NCI-H82 treated with DMSO at 0.1 percent for 48 hours (cell line): ENCODE results near the gene MAML2.
A peak's percentile ranks its signal among the peaks of the same experiment; 100 is the strongest.

Experiments
- DNase-seq: peaks from one replicate; lab custom pipeline; 2025; ENCODE audit not compliant: unreplicated experiment; lab: John Stamatoyannopoulos, UW

The MAML2 gene

DNA sequence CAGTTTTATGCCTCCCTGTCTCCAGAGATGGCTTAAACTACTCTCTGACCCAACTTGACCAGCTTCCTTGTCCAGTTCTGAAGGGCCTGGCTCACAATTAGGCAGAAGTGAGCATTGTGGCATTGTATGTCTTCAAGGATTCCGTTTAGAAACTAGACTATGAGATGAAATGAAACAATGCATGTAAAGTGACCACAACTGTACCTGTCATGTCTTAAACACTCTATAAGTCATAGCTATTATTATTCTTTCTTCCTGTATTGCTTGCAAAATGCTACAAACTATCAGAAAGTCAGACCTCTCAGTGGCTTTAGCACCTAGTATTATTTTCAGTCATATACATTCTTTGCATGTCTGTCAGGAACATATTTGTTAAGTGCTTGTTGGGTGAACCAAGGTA lies 291.2 kb downstream of the MAML2 start:
- DNase-seq = no peak

DNA sequence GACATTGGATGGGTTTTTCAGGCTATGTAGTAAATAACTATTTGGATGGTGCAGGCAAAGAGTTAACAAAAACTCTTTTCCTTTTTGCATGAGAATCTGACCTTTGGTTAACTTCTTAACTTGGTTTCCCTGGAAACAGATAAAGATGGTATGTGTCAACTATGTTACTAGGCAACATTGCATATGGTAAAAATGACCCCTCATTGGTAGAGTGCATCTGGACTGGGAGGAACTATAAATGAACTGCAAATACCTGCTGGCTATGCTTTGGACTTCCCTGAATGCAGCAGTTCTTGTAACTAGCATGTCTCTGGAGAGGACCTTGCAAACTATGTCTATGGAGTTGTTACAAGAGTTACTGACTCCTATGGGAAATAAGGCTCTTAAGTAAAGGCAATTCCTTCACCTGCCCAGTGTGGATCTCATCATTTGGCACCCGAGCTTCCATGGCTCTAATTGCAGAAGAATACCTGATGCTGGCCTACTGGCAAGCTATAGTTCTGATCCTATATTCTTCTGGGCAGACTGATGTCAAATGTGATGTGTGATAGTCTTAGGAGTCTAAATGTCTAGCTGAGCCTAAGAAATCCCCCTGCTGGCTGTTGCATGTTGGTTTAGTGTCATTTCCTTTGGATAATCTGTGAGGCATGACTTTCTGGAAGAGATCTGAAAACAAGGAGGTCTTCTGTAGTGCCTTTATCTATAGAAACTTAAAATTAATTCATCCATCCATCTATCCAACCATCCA lies 292.4 kb downstream of the MAML2 start:
- no peak for DNase-seq

DNA sequence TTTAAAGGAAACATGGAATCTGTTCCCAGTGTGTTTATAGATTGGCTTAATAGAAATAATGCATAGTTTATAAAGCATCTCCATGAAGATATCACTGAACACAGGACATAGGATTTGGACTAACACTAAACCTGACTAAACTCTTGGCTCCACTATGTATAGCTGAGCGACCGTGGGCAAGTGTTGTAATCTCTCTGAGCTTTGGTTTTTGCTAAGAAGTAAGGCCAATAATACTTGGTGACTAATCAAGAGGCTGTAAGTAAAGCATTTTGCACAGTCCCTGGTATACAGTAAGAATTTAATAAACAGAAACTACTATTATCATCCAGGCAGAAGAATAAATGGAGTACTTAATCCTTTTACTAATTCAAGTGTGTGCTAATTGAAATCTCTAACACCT lies 293.6 kb downstream of the MAML2 start:
- no peak for DNase-seq

DNA sequence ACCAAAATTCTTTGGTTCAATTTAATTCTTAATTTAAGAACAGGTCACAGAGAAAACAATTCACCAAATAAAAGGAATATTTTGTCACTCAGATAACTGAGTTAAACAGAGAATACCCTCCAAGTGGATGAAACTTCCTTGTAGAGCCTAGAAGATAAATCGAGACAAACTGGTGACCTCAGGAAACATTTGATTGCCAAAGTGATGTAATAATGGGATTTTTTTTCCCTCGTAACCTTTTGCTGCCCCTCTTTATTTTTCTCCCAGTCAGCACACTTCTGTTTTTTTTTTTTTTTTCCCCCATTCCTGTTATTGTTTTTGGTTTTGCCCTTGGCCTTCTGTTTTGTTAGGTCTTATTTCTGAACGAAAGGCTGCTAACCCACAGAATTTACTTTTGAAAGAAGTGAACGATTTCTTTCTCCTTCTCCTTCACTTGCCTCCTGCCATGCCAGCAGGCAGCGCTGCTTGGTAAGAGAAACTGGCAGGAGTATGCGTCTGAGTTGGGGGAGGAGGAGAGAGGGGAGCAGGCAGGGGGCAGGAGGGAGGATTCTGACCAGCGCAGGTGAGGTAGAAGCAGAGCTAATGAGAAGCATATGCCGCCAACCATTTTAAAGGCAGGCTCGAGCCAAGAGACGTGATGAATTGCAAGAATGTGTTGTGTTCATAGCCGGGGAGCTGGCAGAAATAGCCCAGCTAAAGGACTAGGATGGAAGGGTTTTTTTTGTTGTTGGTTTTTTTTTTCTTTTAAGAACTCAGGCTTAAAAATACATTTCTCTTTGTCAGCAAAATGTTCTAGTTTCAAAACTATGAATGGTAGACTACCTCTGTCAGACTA lies 297.2 kb downstream of the MAML2 start:
- no peak for DNase-seq

GRCh38 chr11:96044747-96045146 lies 298.2 kb downstream of the MAML2 start:
- no peak for DNase-seq

DNA sequence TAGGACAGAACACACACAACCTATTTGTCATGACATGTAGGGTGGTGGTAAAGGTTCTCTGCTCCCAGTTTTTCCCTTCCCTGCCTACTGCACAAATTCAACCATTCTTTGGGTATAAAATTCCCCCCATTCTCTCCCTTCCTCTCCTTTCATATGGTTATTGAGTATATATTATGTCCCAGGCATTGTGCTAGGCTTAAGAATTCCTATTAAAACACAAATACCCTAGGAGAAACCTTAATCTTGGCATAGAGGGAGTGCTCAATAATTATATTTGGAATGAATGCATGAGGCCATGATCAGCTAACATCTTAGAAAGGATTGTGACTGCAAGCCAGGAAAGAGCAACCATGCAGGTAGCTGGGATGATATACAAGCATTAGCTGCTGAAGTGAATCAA lies 298.7 kb downstream of the MAML2 start:
- DNase-seq = no peak

DNA sequence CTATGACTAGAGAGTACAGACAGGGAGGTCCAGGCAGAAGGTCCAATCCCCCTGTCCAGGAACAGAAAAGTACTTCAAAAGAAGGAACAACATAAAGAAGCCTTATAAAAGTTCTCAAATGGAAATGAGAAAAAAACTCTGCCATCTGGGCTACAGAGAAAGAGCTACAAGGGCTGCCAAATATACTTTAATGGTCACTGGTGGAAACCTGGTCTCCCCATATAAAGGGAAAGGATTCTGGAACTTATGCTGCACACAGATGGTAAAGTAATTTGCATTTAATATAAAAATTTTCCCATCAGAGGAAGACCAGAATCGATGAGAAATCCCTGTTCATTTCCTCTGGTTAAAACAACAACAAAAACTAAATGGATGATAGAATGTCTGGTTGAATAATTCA lies 299.7 kb downstream of the MAML2 start:
- DNase-seq = no peak

DNA sequence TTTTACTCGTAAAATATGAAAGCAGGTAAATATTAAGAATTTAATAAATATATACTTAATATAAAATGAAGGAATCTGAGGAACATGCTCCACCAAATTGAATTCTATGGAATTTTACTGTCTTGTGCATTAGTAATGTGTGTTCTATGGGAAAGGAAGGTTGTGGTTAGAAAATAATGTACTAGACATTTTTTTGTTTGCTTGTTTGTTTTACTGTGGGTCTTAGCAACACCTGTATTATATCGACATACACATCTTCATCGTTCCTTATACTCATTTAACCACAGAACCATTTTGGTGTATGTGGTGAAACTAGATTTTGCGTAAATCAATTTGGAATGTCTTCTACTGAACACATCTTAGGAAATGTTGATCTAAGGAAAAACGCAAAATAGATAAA lies 304.9 kb downstream of the MAML2 start:
- DNase-seq = no peak

- DNase-seq = no peak
Observed at GRCh38 chr11:96037405-96037949, 305.5 kb downstream of the MAML2 start.

GRCh38 chr11:96036863-96037262 lies 306.1 kb downstream of the MAML2 start:
- DNase-seq = no peak

GRCh38 chr11:96035740-96036078 lies 307.3 kb downstream of the MAML2 start:
- no peak for DNase-seq

GRCh38 chr11:96035031-96035739 lies 307.8 kb downstream of the MAML2 start:
- DNase-seq = no peak

DNA sequence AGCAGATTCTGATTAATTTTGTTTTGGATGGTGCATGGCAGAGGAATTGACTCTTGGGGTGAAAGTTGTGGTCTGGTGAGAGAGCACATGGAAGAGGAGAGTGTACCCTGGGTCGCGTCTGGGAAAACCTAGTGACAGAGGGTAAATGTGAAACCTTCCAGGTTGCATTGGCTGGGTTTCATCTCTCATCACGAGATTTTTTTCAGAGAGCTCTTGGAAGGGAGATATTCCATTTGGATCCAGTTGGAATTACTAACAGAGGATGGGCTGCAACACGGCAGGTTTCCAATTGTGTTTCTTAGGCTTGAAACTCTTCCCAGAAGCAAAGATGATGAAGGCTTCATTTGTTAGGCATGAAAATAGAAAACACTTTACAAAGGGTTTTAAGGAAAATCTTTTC lies 309.4 kb downstream of the MAML2 start:
- DNase-seq = no peak

DNA sequence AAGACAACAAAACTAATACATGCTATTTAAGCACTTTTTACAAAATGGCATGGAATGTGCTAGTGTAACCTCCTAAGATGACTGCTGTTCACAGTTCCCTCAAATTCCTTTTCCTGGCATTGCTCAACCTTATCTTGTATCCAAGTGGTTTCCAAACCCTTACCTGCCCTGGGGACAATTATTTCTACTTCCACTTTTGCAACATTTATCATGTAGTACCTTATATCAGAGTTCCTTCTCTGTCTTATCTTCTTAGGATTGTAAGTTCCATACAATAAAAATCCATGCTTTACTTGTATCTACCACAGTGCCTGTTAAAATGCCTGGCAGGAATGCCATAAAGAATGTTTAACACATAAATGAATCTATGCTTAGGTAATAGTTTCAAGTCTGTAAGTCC lies 309.9 kb downstream of the MAML2 start:
- no peak for DNase-seq

GRCh38 chr11:96028746-96029145 lies 314.2 kb downstream of the MAML2 start:
- DNase-seq = no peak

- DNase-seq = no peak
Observed at GRCh38 chr11:96027021-96027420, 316.0 kb downstream of the MAML2 start.

- DNase-seq = peak; percentile 34
Observed at GRCh38 chr11:96026310-96026709, 316.7 kb downstream of the MAML2 start.

- DNase-seq = no peak
Observed at GRCh38 chr11:96024666-96025065, 318.3 kb downstream of the MAML2 start.

DNA sequence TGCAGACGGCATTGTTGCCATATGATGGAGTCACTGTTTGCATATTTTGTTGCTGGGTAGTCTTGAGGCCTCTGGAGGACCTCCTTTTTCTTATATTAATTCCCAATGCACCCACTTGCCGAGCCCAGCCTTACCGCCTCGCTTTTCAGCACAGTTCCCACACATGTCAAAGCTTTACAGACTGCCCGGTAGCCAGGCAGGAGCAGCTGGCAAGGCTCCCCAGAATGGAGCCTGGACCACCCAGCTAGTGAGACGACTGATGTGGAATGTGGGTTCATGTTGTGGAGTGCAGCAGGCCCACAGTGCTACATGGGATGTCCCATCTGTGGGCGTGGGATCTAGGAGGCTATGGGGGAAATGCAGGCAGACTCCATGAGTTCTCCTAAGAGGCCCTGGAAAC lies 319.7 kb downstream of the MAML2 start:
- no peak for DNase-seq

DNA sequence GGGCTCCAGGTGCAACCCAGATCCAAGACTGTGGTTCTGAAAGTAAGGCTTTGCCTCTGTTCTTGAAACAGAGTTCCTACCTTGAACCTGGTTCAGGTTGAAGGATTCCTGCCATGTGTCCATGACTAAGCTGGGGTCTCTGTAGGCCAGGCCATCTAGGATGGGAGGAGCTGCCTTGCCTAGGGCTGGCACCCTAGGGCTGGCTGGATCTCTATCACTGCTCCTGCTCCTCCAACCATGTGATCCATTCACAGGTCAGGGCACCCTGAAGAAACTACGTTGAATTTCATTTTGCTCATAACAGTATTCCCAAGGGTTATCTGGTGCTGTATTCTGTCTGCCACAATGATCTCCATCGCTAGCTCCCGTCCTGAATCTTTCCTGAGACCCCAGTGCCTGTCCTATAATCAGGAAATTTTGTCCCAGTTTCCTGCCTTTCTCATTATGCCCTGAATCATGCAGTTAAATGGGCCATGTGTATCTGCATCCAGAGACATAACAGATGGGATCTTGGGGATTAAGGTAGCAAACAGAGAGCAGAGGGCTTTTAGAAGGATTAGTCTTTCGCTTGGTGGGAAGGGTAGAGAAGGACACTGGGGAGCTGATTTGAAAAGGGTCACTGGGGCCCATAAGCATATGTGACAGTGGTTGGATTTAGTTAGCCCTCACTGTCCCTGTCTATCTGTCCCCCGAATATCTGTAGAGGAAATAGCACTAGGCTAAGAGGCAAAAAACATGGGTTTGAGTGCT lies 320.9 kb downstream of the MAML2 start:
- DNase-seq = peak; percentile 98
